ENCODE results near the gene NDST4. TPM values are rescaled to one million over a fixed set of nuclear protein-coding genes. Genes with fewer than 3 reads are reported as not detected.
A peak's percentile ranks its signal among the peaks of the same experiment; 100 is the strongest.

The NDST4 gene
- total RNA-seq, 1 experiment from 2014 or later: not detected

- H2BK5ac ChIP-seq (ENCODE audit: insufficient read length, low read length): no peak overlapping the region
- H3K79me2 ChIP-seq (ENCODE audit: insufficient read depth, low read length): no peaks in the 10 kb centered on the region
- H2BK12ac ChIP-seq (ENCODE audit: insufficient read length, low read depth, low read length): no peak overlapping the region
- no peak for DNase-seq
- no peak overlapping the region for H2BK120ac ChIP-seq (ENCODE audit: low read depth, low read length, poor library complexity, severe bottlenecking)
- H3K27ac ChIP-seq (ENCODE audit: insufficient read length, low read depth, low read length): no peak overlapping the region
- H2BK15ac ChIP-seq (ENCODE audit: low read depth, low read length): no peak overlapping the region
- H3K23ac ChIP-seq (ENCODE audit: insufficient read length, low read depth, low read length): no peak overlapping the region
- no peaks in the 10 kb centered on the region for H4K20me1 ChIP-seq (ENCODE audit: control insufficient read depth, insufficient read depth, insufficient read length)
- no peak overlapping the region for H3K4me3 Mint-ChIP-seq
- H4K8ac ChIP-seq (replicated peaks; ENCODE audit: insufficient read length, low read depth, low read length): no peak overlapping the region
- H3K56ac ChIP-seq (ENCODE audit: insufficient read length, low read depth, low read length): no peak overlapping the region
- no peaks in the 10 kb centered on the region for H3K9me3 ChIP-seq (ENCODE audit: control insufficient read depth, low read depth, low read length)
- H3K4ac ChIP-seq (ENCODE audit: low read depth, low read length): no peak overlapping the region
- no peaks in the 10 kb centered on the region for H3K27me3 Mint-ChIP-seq (ENCODE audit: low read depth)
- peaks cover 3 to 4% of the 10 kb centered on the region in 2 experiments; a peak in 4 of 5 replicates for H3K9me3 Mint-ChIP-seq
- no peaks in the 10 kb centered on the region; a peak in 3 of 7 replicates for H3K36me3 Mint-ChIP-seq (ENCODE audit: insufficient read depth in 1 of 3, low read depth in 3 of 3)
- H3T11ph ChIP-seq (ENCODE audit: low read length): peak overlapping the region; percentile 45
- no peak for TF ChIP-seq CTCF (conservative IDR thresholded peaks at IDR 0.05)
- H3K23me2 ChIP-seq (ENCODE audit: insufficient read length, low read depth, low read length, poor library complexity, severe bottlenecking): no peaks in the 10 kb centered on the region
- no peaks in the 10 kb centered on the region for H3K4me1 ChIP-seq (ENCODE audit: insufficient read depth, low read length)
- no peaks in the 10 kb centered on the region for H3K79me1 ChIP-seq (ENCODE audit: insufficient read depth, low read depth, low read length, poor library complexity, severe bottlenecking)
- no peak overlapping the region for H4K91ac ChIP-seq (ENCODE audit: insufficient read length, low read depth, low read length)
- no peak overlapping the region for H2AFZ ChIP-seq (ENCODE audit: low read length)
- H4K5ac ChIP-seq (ENCODE audit: insufficient read length, low read depth, low read length): no peak overlapping the region
- H2AK5ac ChIP-seq (ENCODE audit: insufficient read length, low read length): no peak overlapping the region
- no peaks in the 10 kb centered on the region for H3K27me3 ChIP-seq (ENCODE audit: insufficient read depth, low read length)
- H2BK20ac ChIP-seq (ENCODE audit: low read depth, low read length, poor library complexity, severe bottlenecking): no peak overlapping the region
- no peak overlapping the region for H3K4me2 ChIP-seq (ENCODE audit: insufficient read depth, insufficient read length, low read length)
- no peak overlapping the region for H3K27ac Mint-ChIP-seq
- H3K9ac ChIP-seq (ENCODE audit: extremely low read depth, insufficient read length, low read length): no peak overlapping the region
- no peak overlapping the region for H3K18ac ChIP-seq (ENCODE audit: insufficient read length, low read depth, low read length)
- WGBS (ENCODE audit: extremely low coverage, insufficient read length, low lambda C conversion rate): no CpG with 5 or more reads among the region's 1 CpG
- no peak overlapping the region for H3K14ac ChIP-seq (ENCODE audit: insufficient read depth, low read length)
- peaks cover 10 to 11% of the 10 kb centered on the region in 2 experiments for H3K4me1 Mint-ChIP-seq
Measured at GRCh38 chr4:114890773-114891172, 222.6 kb downstream of the NDST4 start.

Measured in H9 (cell line).